MG63 (cell line): ENCODE results near the gene PARD6A. TPM values are rescaled to one million over a fixed set of nuclear protein-coding genes. Genes with fewer than 3 reads are reported as not detected.

Source experiments
- DNase-seq: peaks from one replicate; pipeline ENCODE4 v3.0.0-alpha.2; 2020
- H3K27me3 ChIP-seq: fragments of 250-450 bp; sonication (Bioruptor Pico); 2 replicates; pipeline ENCODE4 v1.5.1; 2020; ENCODE audit warnings: mild to moderate bottlenecking, moderate library complexity
- H3K36me3 ChIP-seq: fragments of 250-450 bp; sonication (Bioruptor Pico); 2 replicates; pipeline ENCODE4 v1.5.1; 2020; ENCODE audit warnings: mild to moderate bottlenecking, moderate library complexity
- H3K4me3 ChIP-seq: fragments of 250-450 bp; sonication (Bioruptor Pico); 2 replicates; pipeline ENCODE4 v1.5.1; 2020; ENCODE audit warnings: mild to moderate bottlenecking, moderate library complexity
- H3K9me3 ChIP-seq: fragments of 250-450 bp; sonication (Bioruptor Pico); 2 replicates; pipeline ENCODE4 v1.5.1; 2020; ENCODE audit warnings: mild to moderate bottlenecking, moderate library complexity
- total RNA-seq: library from RNA; depleted of rRNA; stranded (reverse); fragments of >200 nt; shearing (Covaris generic); gene quantifications from 2 replicates; pipeline ENCODE4 v1.2.3, GENCODE V29; 2014; ENCODE audit warnings: low replicate concordance; rRNA removed

Gene PARD6A
- total RNA-seq, 1 experiment from 2014 or later = 0.89 TPM

- no peak overlapping the region for H3K4me3 ChIP-seq
- H3K36me3 ChIP-seq = no peaks in the 10 kb centered on the region
- H3K27me3 ChIP-seq = no peaks in the 10 kb centered on the region
- no peak for DNase-seq
- no peaks in the 10 kb centered on the region for H3K9me3 ChIP-seq
Measured at GRCh38 chr16:67701420-67701819, 40.7 kb downstream of the PARD6A start.

GRCh38 chr16:67702130-67702529, 41.4 kb downstream of the PARD6A start:
- no peaks in the 10 kb centered on the region for H3K9me3 ChIP-seq
- no peaks in the 10 kb centered on the region for H3K36me3 ChIP-seq
- no peaks in the 10 kb centered on the region for H3K27me3 ChIP-seq
- no peak overlapping the region for H3K4me3 ChIP-seq
- no peak for DNase-seq

- Histone ChIP-seq H3K36me3 (no peaks in the 10 kb centered on the region), H3K27me3 (no peaks in the 10 kb centered on the region), H3K4me3 (no peak overlapping the region), H3K9me3 (no peaks in the 10 kb centered on the region)
- no peak for DNase-seq
Measured at GRCh38 chr16:67703626-67704025, 42.9 kb downstream of the PARD6A start.

- H3K36me3 ChIP-seq = no peaks in the 10 kb centered on the region
- DNase-seq = no peak
- no peaks in the 10 kb centered on the region for H3K9me3 ChIP-seq
- H3K27me3 ChIP-seq = no peaks in the 10 kb centered on the region
- no peak overlapping the region for H3K4me3 ChIP-seq
Measured at GRCh38 chr16:67704110-67704509, 43.4 kb downstream of the PARD6A start.

- DNase-seq = no peak
- Histone ChIP-seq H3K27me3 (no peaks in the 10 kb centered on the region), H3K4me3 (no peak overlapping the region), H3K9me3 (no peaks in the 10 kb centered on the region), H3K36me3 (no peaks in the 10 kb centered on the region)
Measured at GRCh38 chr16:67707210-67707609, 46.5 kb downstream of the PARD6A start.

- no peak for DNase-seq
- Histone ChIP-seq H3K4me3 (no peak overlapping the region), H3K9me3 (no peaks in the 10 kb centered on the region), H3K27me3 (no peaks in the 10 kb centered on the region), H3K36me3 (no peaks in the 10 kb centered on the region)
Measured at GRCh38 chr16:67707790-67708189, 47.0 kb downstream of the PARD6A start.

GRCh38 chr16:67708368-67708771, 47.6 kb downstream of the PARD6A start:
- H3K27me3 ChIP-seq = no peaks in the 10 kb centered on the region
- peak; percentile 64 for DNase-seq
- no peaks in the 10 kb centered on the region for H3K36me3 ChIP-seq
- H3K4me3 ChIP-seq = no peak overlapping the region
- no peaks in the 10 kb centered on the region for H3K9me3 ChIP-seq

GRCh38 chr16:67709050-67709449, 48.3 kb downstream of the PARD6A start:
- DNase-seq = no peak
- Histone ChIP-seq H3K4me3 (no peak overlapping the region), H3K36me3 (no peaks in the 10 kb centered on the region), H3K27me3 (no peaks in the 10 kb centered on the region), H3K9me3 (no peaks in the 10 kb centered on the region)

GRCh38 chr16:67710607-67711006, 49.8 kb downstream of the PARD6A start:
- no peaks in the 10 kb centered on the region for H3K9me3 ChIP-seq
- H3K36me3 ChIP-seq = no peaks in the 10 kb centered on the region
- H3K27me3 ChIP-seq = no peaks in the 10 kb centered on the region
- DNase-seq = no peak
- no peak overlapping the region for H3K4me3 ChIP-seq

Other genes with a start within 250 kb of the PARD6A start
- 2.3 TPM in 1 of 2 replicates, not detected in the other for gene ZDHHC1, start 244.5 kb upstream of the PARD6A start, total RNA-seq
- gene HSD11B2, start 229.8 kb upstream of the PARD6A start, total RNA-seq = not detected in 2 replicates
- gene ATP6V0D1, start 179.8 kb upstream of the PARD6A start, total RNA-seq = 30.8 and 42.3 TPM in 2 replicates
- gene AGRP, start 177.4 kb upstream of the PARD6A start, total RNA-seq = not detected in 2 replicates
- gene RIPOR1, start 132.1 kb upstream of the PARD6A start, total RNA-seq = 3.1 and 5.0 TPM in 2 replicates
- 26.1 and 32.2 TPM in 2 replicates for gene CTCF, start 98.4 kb upstream of the PARD6A start, total RNA-seq
- gene CARMIL2, start 15.8 kb upstream of the PARD6A start, total RNA-seq = 0.07 TPM in 1 of 2 replicates, not detected in the other
- gene ACD, start 700 bp upstream of the PARD6A start, total RNA-seq = 24.4 and 24.7 TPM in 2 replicates
- 8.8 and 15.7 TPM in 2 replicates for gene ENKD1, start 5.8 kb downstream of the PARD6A start, total RNA-seq
- not detected in 2 replicates for gene C16orf86, start 5.9 kb downstream of the PARD6A start, total RNA-seq
- 11.8 and 13.4 TPM in 2 replicates for gene GFOD2, start 58.4 kb downstream of the PARD6A start, total RNA-seq
- 0.79 and 1.8 TPM in 2 replicates for gene RANBP10, start 145.6 kb downstream of the PARD6A start, total RNA-seq
- gene TSNAXIP1, start 145.9 kb downstream of the PARD6A start, total RNA-seq = 1.4 TPM in 1 of 2 replicates, not detected in the other
- gene THAP11, start 181.4 kb downstream of the PARD6A start, total RNA-seq = 37.2 and 42.9 TPM in 2 replicates
- gene NUTF2, start 186.0 kb downstream of the PARD6A start, total RNA-seq = 55.9 and 178 TPM in 2 replicates
- gene CENPT, start 186.7 kb downstream of the PARD6A start, total RNA-seq = 20.4 and 27.4 TPM in 2 replicates
- gene EDC4, start 212.1 kb downstream of the PARD6A start, total RNA-seq = 19.8 and 38.6 TPM in 2 replicates
- not detected in 2 replicates for gene NRN1L, start 223.9 kb downstream of the PARD6A start, total RNA-seq
- gene PSKH1, start 232.3 kb downstream of the PARD6A start, total RNA-seq = 3.1 and 13.8 TPM in 2 replicates